T-helper 2 cell treated with Interferon-gamma antibody and Interleukin-4, amounts not matched to agents 100 ng/mL and 5 ng/mL, for 36 hours (primary cell): Measurements from ENCODE around the gene NPRL2. TPM values are rescaled to one million over a fixed set of nuclear protein-coding genes. Genes with fewer than 3 reads are reported as not detected.

Source experiments
- total RNA-seq: library from RNA; stranded (reverse); gene quantifications from 2 replicates; pipeline ENCODE4 v1.2.3, GENCODE V29; 2022

Gene NPRL2
- total RNA-seq, 1 donor from 2014 or later: 44.4 TPM

Other genes starting within 250 kb of the NPRL2 start
- gene SEMA3F, start 195.5 kb downstream of the NPRL2 start, total RNA-seq: 0.05 and 0.11 TPM in 2 replicates
- not detected in 2 replicates for gene GNAT1, start 159.2 kb downstream of the NPRL2 start, total RNA-seq
- not detected in 2 replicates for gene SLC38A3, start 145.5 kb downstream of the NPRL2 start, total RNA-seq
- gene GNAI2, start 114.6 kb downstream of the NPRL2 start, total RNA-seq: 420 and 429 TPM in 2 replicates
- 0.30 and 0.57 TPM in 2 replicates for gene SEMA3B, start 81.6 kb downstream of the NPRL2 start, total RNA-seq
- not detected in 2 replicates for gene LSMEM2, start 71.7 kb downstream of the NPRL2 start, total RNA-seq
- 99.8 and 103 TPM in 2 replicates for gene IFRD2, start 58.3 kb downstream of the NPRL2 start, total RNA-seq
- 13.6 and 15.2 TPM in 2 replicates for gene HYAL3, start 51.4 kb downstream of the NPRL2 start, total RNA-seq
- gene NAA80, start 51.4 kb downstream of the NPRL2 start, total RNA-seq: 27.4 and 29.0 TPM in 2 replicates
- 0.07 TPM in 1 of 2 replicates, not detected in the other for gene HYAL1, start 47.2 kb downstream of the NPRL2 start, total RNA-seq
- 9.0 and 9.1 TPM in 2 replicates for gene HYAL2, start 28.0 kb downstream of the NPRL2 start, total RNA-seq
- gene TUSC2, start 22.6 kb downstream of the NPRL2 start, total RNA-seq: 21.0 and 22.1 TPM in 2 replicates
- gene RASSF1, start 9.9 kb downstream of the NPRL2 start, total RNA-seq: 125 and 127 TPM in 2 replicates
- gene ZMYND10, start 5.0 kb downstream of the NPRL2 start, total RNA-seq: 3.6 and 4.6 TPM in 2 replicates
- gene CYB561D2, start 87 bp upstream of the NPRL2 start, total RNA-seq: 42.7 and 46.3 TPM in 2 replicates
- 17.8 and 18.4 TPM in 2 replicates for gene TMEM115, start 8.7 kb upstream of the NPRL2 start, total RNA-seq
- 0.41 and 0.68 TPM in 2 replicates for gene CACNA2D2, start 152.9 kb upstream of the NPRL2 start, total RNA-seq
- 44.3 and 45.1 TPM in 2 replicates for gene C3orf18, start 217.0 kb upstream of the NPRL2 start, total RNA-seq
- 58.1 and 63.0 TPM in 2 replicates for gene HEMK1, start 218.7 kb upstream of the NPRL2 start, total RNA-seq